HG03039 (cell line): ENCODE measurements around the gene RALGAPB.
"Not testable (repeated sequence)": the region's sequence is repeated elsewhere in the genome, so short reads cannot be mapped to it uniquely, and the experiment has no call there.

ENCODE experiments used
- ATAC-seq: cut with Tn5 transposase; IDR thresholded peaks from one replicate; pipeline ENCODE4 v1.9.1; 2021; ENCODE audit warnings: mild to moderate bottlenecking, moderate library complexity; ENCODE audit not compliant: unreplicated experiment

Gene RALGAPB

GRCh38 chr20:38446441-38447209 is 26.0 kb upstream of the RALGAPB start:
- ATAC-seq = peak; percentile 77

GRCh38 chr20:38447251-38447661 is 25.4 kb upstream of the RALGAPB start:
- ATAC-seq = no peak

GRCh38 chr20:38447931-38448675 is 24.5 kb upstream of the RALGAPB start:
- ATAC-seq = no peak

GRCh38 chr20:38449046-38449445 is 23.6 kb upstream of the RALGAPB start:
- ATAC-seq = no peak

GRCh38 chr20:38450412-38450975 is 22.1 kb upstream of the RALGAPB start:
- ATAC-seq = no peak

- ATAC-seq = no peak
These were observed 19.6 kb upstream of the RALGAPB start for GRCh38 chr20:38452880-38453624.

GRCh38 chr20:38453941-38454340 is 18.7 kb upstream of the RALGAPB start:
- ATAC-seq = no peak

- ATAC-seq = no peak
These were observed 17.8 kb upstream of the RALGAPB start for GRCh38 chr20:38454556-38455473.

GRCh38 chr20:38458314-38458713 is 14.3 kb upstream of the RALGAPB start:
- no peak for ATAC-seq

GRCh38 chr20:38460040-38460623 is 12.5 kb upstream of the RALGAPB start:
- no peak for ATAC-seq

GRCh38 chr20:38460631-38461030 is 12.0 kb upstream of the RALGAPB start:
- not testable (repeated sequence) for ATAC-seq

GRCh38 chr20:38461167-38461566 is 11.5 kb upstream of the RALGAPB start:
- ATAC-seq = not testable (repeated sequence)

- ATAC-seq = not testable (repeated sequence)
These were observed 11.1 kb upstream of the RALGAPB start for GRCh38 chr20:38461569-38461968.

GRCh38 chr20:38466171-38466570 is 6.5 kb upstream of the RALGAPB start:
- ATAC-seq = no peak

GRCh38 chr20:38466983-38467382 is 5.7 kb upstream of the RALGAPB start:
- no peak for ATAC-seq

GRCh38 chr20:38471245-38471644 is 1.4 kb upstream of the RALGAPB start:
- no peak for ATAC-seq

- no peak for ATAC-seq
These were observed 593 bp upstream of the RALGAPB start for GRCh38 chr20:38471987-38472512.

GRCh38 chr20:38473367-38473795 is 738 bp downstream of the RALGAPB start:
- ATAC-seq = no peak

GRCh38 chr20:38477747-38478146 is 5.1 kb downstream of the RALGAPB start:
- ATAC-seq = no peak
